ENCODE data around the gene HAPLN3.

HAPLN3 gene

DNA sequence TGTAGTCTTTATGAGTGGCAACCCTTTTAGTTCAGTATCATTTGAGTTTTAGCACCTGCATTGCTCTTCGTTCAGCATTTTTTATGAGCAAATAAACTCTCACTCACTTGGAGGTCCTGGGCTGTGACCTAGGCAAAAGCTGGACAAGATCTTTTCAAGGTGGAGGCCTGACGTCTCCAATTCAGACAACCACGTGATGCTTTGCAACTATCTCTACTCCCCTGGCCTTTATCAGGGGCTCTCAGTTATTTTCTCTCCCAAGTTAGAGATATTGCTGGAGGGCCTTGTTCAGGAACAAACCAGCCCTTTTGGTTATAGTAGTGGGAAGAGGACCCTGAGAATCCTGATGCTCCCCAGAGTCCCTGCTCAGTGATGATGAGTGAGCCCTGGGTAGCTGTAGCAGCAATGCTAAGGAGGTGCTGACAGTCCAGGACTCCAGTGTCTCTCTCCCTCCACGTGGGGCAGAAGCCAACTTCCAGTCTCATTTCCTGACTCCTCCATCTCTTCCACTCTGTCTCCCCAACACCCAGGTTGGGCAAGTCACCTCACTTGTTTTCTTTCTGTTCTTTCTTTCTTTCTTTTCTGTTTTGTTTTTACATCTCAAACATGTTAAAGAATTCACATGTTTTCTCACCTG lies 30.4 kb downstream of the HAPLN3 start:
- H3K4me3 ChIP-seq (replicated peaks; ENCODE audit: low read depth, low read length), result no peak overlapping the region
- no peak for DNase-seq (ENCODE audit: low read depth)
- TF ChIP-seq, protein P1, sequence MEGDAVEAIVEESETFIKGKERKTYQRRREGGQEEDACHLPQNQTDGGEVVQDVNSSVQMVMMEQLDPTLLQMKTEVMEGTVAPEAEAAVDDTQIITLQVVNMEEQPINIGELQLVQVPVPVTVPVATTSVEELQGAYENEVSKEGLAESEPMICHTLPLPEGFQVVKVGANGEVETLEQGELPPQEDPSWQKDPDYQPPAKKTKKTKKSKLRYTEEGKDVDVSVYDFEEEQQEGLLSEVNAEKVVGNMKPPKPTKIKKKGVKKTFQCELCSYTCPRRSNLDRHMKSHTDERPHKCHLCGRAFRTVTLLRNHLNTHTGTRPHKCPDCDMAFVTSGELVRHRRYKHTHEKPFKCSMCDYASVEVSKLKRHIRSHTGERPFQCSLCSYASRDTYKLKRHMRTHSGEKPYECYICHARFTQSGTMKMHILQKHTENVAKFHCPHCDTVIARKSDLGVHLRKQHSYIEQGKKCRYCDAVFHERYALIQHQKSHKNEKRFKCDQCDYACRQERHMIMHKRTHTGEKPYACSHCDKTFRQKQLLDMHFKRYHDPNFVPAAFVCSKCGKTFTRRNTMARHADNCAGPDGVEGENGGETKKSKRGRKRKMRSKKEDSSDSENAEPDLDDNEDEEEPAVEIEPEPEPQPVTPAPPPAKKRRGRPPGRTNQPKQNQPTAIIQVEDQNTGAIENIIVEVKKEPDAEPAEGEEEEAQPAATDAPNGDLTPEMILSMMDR (IDR thresholded peaks at IDR 0.05; ENCODE audit: low read length, missing control alignments), result no peak

GRCh38 chr15:88863412-88863811 lies 31.9 kb downstream of the HAPLN3 start:
- TF ChIP-seq, protein P1 (IDR thresholded peaks at IDR 0.05; ENCODE audit: low read length, missing control alignments), result no peak
- no peak for DNase-seq (ENCODE audit: low read depth)
- H3K4me3 ChIP-seq (replicated peaks; ENCODE audit: low read depth, low read length), result no peak overlapping the region

GRCh38 chr15:88860212-88860611 lies 35.1 kb downstream of the HAPLN3 start:
- TF ChIP-seq, protein P1 (IDR thresholded peaks at IDR 0.05; ENCODE audit: low read length, missing control alignments), result no peak
- H3K4me3 ChIP-seq (replicated peaks; ENCODE audit: low read depth, low read length), result no peak overlapping the region
- DNase-seq (ENCODE audit: low read depth), result no peak

DNA sequence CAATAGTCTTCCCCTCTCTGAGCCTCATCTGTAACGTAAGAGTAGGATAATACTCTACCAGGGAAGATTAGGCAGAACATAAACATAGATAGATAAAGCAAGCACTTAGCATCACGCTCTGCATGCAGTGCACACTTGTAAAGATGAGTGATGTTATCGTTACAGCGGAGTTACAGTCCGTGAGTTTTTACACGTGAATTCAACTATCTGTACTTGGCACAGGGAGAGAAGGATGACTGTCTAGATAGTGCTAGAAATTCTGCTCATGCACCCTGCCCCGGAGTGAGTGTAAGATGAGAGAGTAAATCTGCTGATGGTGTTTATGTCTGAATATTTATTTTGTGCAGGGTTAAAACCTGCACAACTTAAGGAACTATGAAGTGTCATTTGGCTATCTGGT lies 35.8 kb downstream of the HAPLN3 start:
- no peak overlapping the region for H3K4me3 ChIP-seq (replicated peaks; ENCODE audit: low read depth, low read length)
- TF ChIP-seq, protein P1 (IDR thresholded peaks at IDR 0.05; ENCODE audit: low read length, missing control alignments), result no peak
- no peak for DNase-seq (ENCODE audit: low read depth)

GRCh38 chr15:88858934-88859333 lies 36.4 kb downstream of the HAPLN3 start:
- no peak for DNase-seq (ENCODE audit: low read depth)
- no peak overlapping the region for H3K4me3 ChIP-seq (replicated peaks; ENCODE audit: low read depth, low read length)
- TF ChIP-seq, protein P1 (IDR thresholded peaks at IDR 0.05; ENCODE audit: low read length, missing control alignments), result no peak

- no peak for DNase-seq (ENCODE audit: low read depth)
- no peak overlapping the region for H3K4me3 ChIP-seq (replicated peaks; ENCODE audit: low read depth, low read length)
- TF ChIP-seq, protein P1 (IDR thresholded peaks at IDR 0.05; ENCODE audit: low read length, missing control alignments), result no peak
Measured at GRCh38 chr15:88852476-88852875, 42.9 kb downstream of the HAPLN3 start.

Measured in fibroblast of pulmonary artery (primary cell).